CD14-positive monocyte (primary cell): ENCODE measurements around the gene CES4A. TPM values are rescaled to one million over a fixed set of nuclear protein-coding genes. Genes with fewer than 3 reads are reported as not detected.

Source experiments
- DNase-seq, 3 donors: peaks; one replicate each; pipeline ENCODE4 v3.0.0-alpha.2; 2011 to 2022
- H2AFZ ChIP-seq: 2 replicates; pipeline ENCODE4 v1.6.0; 2012; ENCODE audit warnings: mild to moderate bottlenecking, low read depth, low read length, inconsistent platforms; ENCODE audit not compliant: insufficient read depth, poor library complexity, severe bottlenecking
- H3K27ac ChIP-seq, 2 donors: 1 replicate in 1 of 2; 2 replicates in 1 of 2; pipeline ENCODE4 v1.5.1; 2012 to 2013; ENCODE audit warnings: low read length in 2 of 2, control low read depth in 1 of 2, inconsistent platforms in 1 of 2, low read depth in 1 of 2, mild to moderate bottlenecking in 1 of 2
- H3K27me3 ChIP-seq, 2 donors: one replicate each; pipeline versions ENCODE4 v1.6.0 to v1.6.1; 2011 to 2013; ENCODE audit warnings: low read length in 2 of 2; ENCODE audit not compliant: control insufficient read depth in 2 of 2, insufficient read depth in 2 of 2
- H3K36me3 ChIP-seq, 2 donors: replicated peaks in 1 of 2; 1 replicate in 1 of 2; 2 replicates in 1 of 2; pipeline versions ENCODE4 v1.5.1 to v1.6.1; 2012 to 2013; ENCODE audit warnings: low read length in 2 of 2, control low read depth in 1 of 2, inconsistent platforms in 1 of 2, mild to moderate bottlenecking in 1 of 2; ENCODE audit not compliant: insufficient read depth in 2 of 2, control insufficient read depth in 1 of 2
- H3K4me1 ChIP-seq, 2 donors: 1 replicate in 1 of 2; 2 replicates in 1 of 2; pipeline versions ENCODE4 v1.5.1 to v1.6.1; 2012 to 2013; ENCODE audit warnings: low read length in 2 of 2, control low read depth in 1 of 2, inconsistent platforms in 1 of 2, mild to moderate bottlenecking in 1 of 2, moderate library complexity in 1 of 2; ENCODE audit not compliant: insufficient read depth in 2 of 2, control insufficient read depth in 1 of 2
- H3K4me2 ChIP-seq: replicated peaks from 2 replicates; pipeline ENCODE3; 2012; ENCODE audit warnings: low read length, moderate library complexity, mild to moderate bottlenecking; ENCODE audit not compliant: poor library complexity, severe bottlenecking; ENCODE audit errors: extremely low read depth
- H3K4me3 ChIP-seq, 3 experiments: fragments of 200-600 bp in 1 of 3; sonication (generic) in 1 of 3; replicated peaks in 1 of 3; 1 replicate in 2 of 3; 2 replicates in 1 of 3; pipeline ENCODE4 v1.5.1; 2011 to 2013; ENCODE audit warnings: low read length in 3 of 3, mild to moderate bottlenecking in 3 of 3, control low read depth in 2 of 3, low read depth in 2 of 3, inconsistent platforms in 1 of 3, moderate library complexity in 1 of 3
- H3K79me2 ChIP-seq: 2 replicates; pipeline ENCODE4 v1.6.0; 2012; ENCODE audit warnings: mild to moderate bottlenecking, control low read depth, inconsistent platforms, low read length, moderate library complexity; ENCODE audit not compliant: insufficient read depth
- H3K9ac ChIP-seq: 2 replicates; pipeline ENCODE4 v1.6.0; 2017; ENCODE audit warnings: low read length, mild to moderate bottlenecking; ENCODE audit not compliant: insufficient read depth, poor library complexity, severe bottlenecking
- H3K9me3 ChIP-seq, 2 donors: replicated peaks in 1 of 2; 1 replicate in 1 of 2; 2 replicates in 1 of 2; pipeline versions ENCODE4 v1.5.1 to v1.6.1; 2012 to 2013; ENCODE audit warnings: low read length in 2 of 2, control low read depth in 1 of 2; ENCODE audit not compliant: control insufficient read depth in 1 of 2, insufficient read depth in 1 of 2
- H4K20me1 ChIP-seq: 2 replicates; pipeline ENCODE4 v1.6.0; 2012; ENCODE audit warnings: mild to moderate bottlenecking, low read length, control low read depth, moderate library complexity; ENCODE audit not compliant: insufficient read depth
- H3K27ac Mint-ChIP-seq, 7 donors: one replicate each; pipeline ENCODE4 v1.8.0; 2020; ENCODE audit warnings: mild to moderate bottlenecking in 7 of 7, mixed read lengths in 7 of 7, moderate library complexity in 6 of 7, inconsistent platforms in 2 of 7
- H3K27me3 Mint-ChIP-seq, 3 donors: one replicate each; pipeline ENCODE4 v1.8.0; 2021 to 2022; ENCODE audit warnings: low read depth in 3 of 3, mild to moderate bottlenecking in 3 of 3, mixed read lengths in 3 of 3, moderate library complexity in 3 of 3, inconsistent platforms in 1 of 3
- H3K36me3 Mint-ChIP-seq, 2 donors: one replicate each; pipeline ENCODE4 v1.8.0; 2020; ENCODE audit warnings: mixed read lengths in 2 of 2, inconsistent platforms in 1 of 2, mild to moderate bottlenecking in 1 of 2
- H3K4me1 Mint-ChIP-seq: one replicate; pipeline ENCODE4 v1.8.0; 2020; ENCODE audit warnings: mild to moderate bottlenecking, mixed read lengths
- H3K4me3 Mint-ChIP-seq, 2 donors: one replicate each; pipeline ENCODE4 v1.8.0; 2020; ENCODE audit warnings: mild to moderate bottlenecking in 2 of 2, mixed read lengths in 2 of 2, moderate library complexity in 1 of 2
- H3K9me3 Mint-ChIP-seq, 7 donors: one replicate each; pipeline ENCODE4 v1.8.0; 2020 to 2022; ENCODE audit warnings: mixed read lengths in 7 of 7, mild to moderate bottlenecking in 6 of 7, moderate library complexity in 6 of 7, inconsistent platforms in 2 of 7
- CTCF ChIP-seq: fragments of 200-600 bp; IDR thresholded peaks from one replicate; pipeline ENCODE4 v1.8.0; 2022; ENCODE audit warnings: antibody characterized with exemption, mild to moderate bottlenecking
- WGBS: methylation state at CpG from one replicate; pipeline ENCODE4 v1.1.5; 2013; ENCODE audit warnings: missing lambda C conversion rate; ENCODE audit not compliant: insufficient coverage; 5-methylcytosine and 5-hydroxymethylcytosine counted together
- intact Hi-C, 2 donors: fragments of 100-400 bp; cut with micrococcal nuclease; formaldehyde crosslinking; loops; one replicate each; pipeline versions ENCODE4 v1.15.0 to v1.15.1; 2023
- polyA plus RNA-seq, 3 donors: library from polyadenylated mRNA; depleted of rRNA in 1 of 3; unstranded in 2 of 3; stranded (reverse) in 1 of 3; fragments of 300-500 nt in 2 of 3; fragments of >200 nt in 1 of 3; fragmentation: Illumina TruSeq in 2 of 3; gene quantifications; 1 replicate in 2 of 3; 2 replicates in 1 of 3; pipeline ENCODE4 v1.2.3, GENCODE V29; 2012 to 2021

Gene CES4A
- polyA plus RNA-seq, 3 donors, result 3.3 to 47.6 (median 4.1) TPM

- Histone ChIP-seq H2AFZ (no peak overlapping the region), H3K36me3 (no peaks in the 10 kb centered on the region), H3K4me2 (peak overlapping the region; percentile 51), H3K4me3 (peak overlapping the region in 1 of 3 experiments; percentile 47), H3K9me3 (no peaks in the 10 kb centered on the region), H3K27me3 (no peaks in the 10 kb centered on the region), H3K9ac (no peak overlapping the region), H3K4me1 (peaks cover 54 to 59% of the 10 kb centered on the region in 2 donors), H3K27ac (peak overlapping the region; percentile 54 to 67), H4K20me1 (no peaks in the 10 kb centered on the region), H3K79me2 (no peaks in the 10 kb centered on the region)
- Mint-ChIP-seq H3K9me3 (no peaks in the 10 kb centered on the region), H3K27ac (peak overlapping the region; percentile 72 to 93 (median 86)), H3K4me1 (peaks cover 55% of the 10 kb centered on the region), H3K27me3 (peaks cover 0 to 3% (median 2%) of the 10 kb centered on the region in 3 donors), H3K36me3 (no peaks in the 10 kb centered on the region), H3K4me3 (peak overlapping the region; percentile 5 to 73)
- 0% methylated on average over 2 of the region's 5 CpGs for WGBS
- intact Hi-C loops, result loop anchor here in 1 of 2 donors (5.0 kb wide), 1 partner anchor 198 kb away; the partner anchor contains the start of genes FBXL8 and TRADD
- peak; percentile 60 to 73 (median 71) for DNase-seq
- TF ChIP-seq CTCF, result no peak
Observed at GRCh38 chr16:66959704-66960161, 28.7 kb upstream of the CES4A start.

GRCh38 chr16:66960270-66960669 lies 28.1 kb upstream of the CES4A start:
- Histone ChIP-seq H3K36me3 (no peaks in the 10 kb centered on the region), H3K4me3 (peak overlapping the region in 1 of 3 experiments; percentile 37), H3K4me2 (peak overlapping the region; percentile 51), H4K20me1 (no peaks in the 10 kb centered on the region), H3K9ac (no peak overlapping the region), H3K27ac (peak overlapping the region; percentile 54 to 67), H3K9me3 (no peaks in the 10 kb centered on the region), H3K4me1 (peaks cover 54 to 59% of the 10 kb centered on the region in 2 donors), H3K27me3 (no peaks in the 10 kb centered on the region), H2AFZ (no peak overlapping the region), H3K79me2 (no peaks in the 10 kb centered on the region)
- 100% methylated on average over 1 of the region's 1 CpG for WGBS
- peaks cover 0 to 6% (median 2%) of the 10 kb centered on the region in 3 donors for H3K27me3 Mint-ChIP-seq
- peak overlapping the region; percentile 5 to 70 for H3K4me3 Mint-ChIP-seq
- peaks cover 55% of the 10 kb centered on the region for H3K4me1 Mint-ChIP-seq
- intact Hi-C loops, result no loop called here
- no peaks in the 10 kb centered on the region for H3K9me3 Mint-ChIP-seq
- no peaks in the 10 kb centered on the region for H3K36me3 Mint-ChIP-seq
- no peak for DNase-seq
- TF ChIP-seq CTCF, result no peak
- peak overlapping the region; percentile 72 to 93 (median 86) for H3K27ac Mint-ChIP-seq
